Body of pancreas (tissue), 4 donors: ENCODE data around the gene MICB. TPM values are rescaled to one million over a fixed set of nuclear protein-coding genes. Genes with fewer than 3 reads are reported as not detected.

ENCODE experiments used
- ATAC-seq: fragments of 150-250 bp; one replicate; pipeline ENCODE4 v1.9.1; 2016
- DNase-seq, 4 donors: peaks; one replicate each; pipeline ENCODE4 v3.0.0-alpha.2; 2019
- H3K27ac ChIP-seq, 4 donors: fragments of 200-600 bp; sonication (generic); 1 replicate in 3 of 4; 2 replicates in 1 of 4; pipeline versions ENCODE4 v1.5.1 to v1.6.1; 2016 to 2019; ENCODE audit warnings: mild to moderate bottlenecking in 1 of 4, mixed read lengths in 1 of 4, moderate library complexity in 1 of 4
- H3K27me3 ChIP-seq, 2 donors: fragments of 200-600 bp; sonication (generic); one replicate each; pipeline ENCODE4 v1.6.0; 2016; ENCODE audit warnings: mild to moderate bottlenecking in 1 of 2
- H3K36me3 ChIP-seq, 2 donors: fragments of 200-600 bp; sonication (generic); replicated peaks in 1 of 2; 2 replicates each; pipeline ENCODE4 v1.5.1; 2016; ENCODE audit warnings: low read depth in 2 of 2; ENCODE audit not compliant: insufficient read depth in 1 of 2
- H3K4me1 ChIP-seq: fragments of 200-600 bp; sonication (generic); one replicate; pipeline ENCODE4 v1.6.0; 2016
- H3K4me3 ChIP-seq, 2 donors: fragments of 200-600 bp; sonication (generic); 1 replicate in 1 of 2; 2 replicates in 1 of 2; pipeline ENCODE4 v1.5.1; 2016 to 2019
- H3K9me3 ChIP-seq, 3 donors: fragments of 200-600 bp; sonication (generic); 1 replicate in 2 of 3; 2 replicates in 1 of 3; pipeline ENCODE4 v1.5.1; 2016
- POLR2A ChIP-seq, 3 donors: fragments of 450-650 bp; IDR thresholded peaks; one replicate each; pipeline ENCODE4 v1.6.1; 2016; ENCODE audit warnings: antibody characterized with exemption in 3 of 3, mild to moderate bottlenecking in 2 of 3
- WGBS, 2 donors: methylation state at CpG; one replicate each; pipeline ENCODE4 v1.1.5; 2017; 5-methylcytosine and 5-hydroxymethylcytosine counted together
- intact Hi-C: fragments of 100-400 bp; cut with DNase I; formaldehyde crosslinking; loops from one replicate; pipeline ENCODE4 v1.15.1; 2023
- total RNA-seq, 2 donors: library from RNA; depleted of rRNA; stranded (reverse); fragments of >200 nt; gene quantifications; one replicate each; pipeline ENCODE4 v1.1.0, GENCODE V29; 2016
- TF ChIP-seq, protein P1 (sequence below), 7 experiments: fragments of 450-650 bp in 4 of 7; fragments of 200-600 bp in 3 of 7; sonication (generic) in 3 of 7; IDR thresholded peaks; one replicate each; pipeline ENCODE4 v1.5.1; 2016 to 2019; ENCODE audit warnings: antibody characterized with exemption in 7 of 7

The MICB gene
- total RNA-seq, 2 donors from 2014 or later, result 0.78 TPM; not detected in 1

GRCh38 chr6:31529329-31530150, 31.6 kb downstream of the MICB start:
- Histone ChIP-seq H3K4me1 (peaks cover 11% of the 10 kb centered on the region), H3K27me3 (no peaks in the 10 kb centered on the region), H3K27ac (peak overlapping the region in 3 of 4 donors; percentile 31 to 43 (median 34)), H3K4me3 (no peak overlapping the region), H3K36me3 (peaks cover 19 to 26% of the 10 kb centered on the region in 2 donors), H3K9me3 (no peaks in the 10 kb centered on the region)
- WGBS, 2 donors, result 26 to 40% methylated on average over 7 to 12 of the region's 12 CpGs
- intact Hi-C loops, result no loop called here
- DNase-seq (no peak), ATAC-seq (peak; percentile 41)
- TF ChIP-seq POLR2A (IDR thresholded peaks at IDR 0.05), result no peak
- TF ChIP-seq, protein P1, sequence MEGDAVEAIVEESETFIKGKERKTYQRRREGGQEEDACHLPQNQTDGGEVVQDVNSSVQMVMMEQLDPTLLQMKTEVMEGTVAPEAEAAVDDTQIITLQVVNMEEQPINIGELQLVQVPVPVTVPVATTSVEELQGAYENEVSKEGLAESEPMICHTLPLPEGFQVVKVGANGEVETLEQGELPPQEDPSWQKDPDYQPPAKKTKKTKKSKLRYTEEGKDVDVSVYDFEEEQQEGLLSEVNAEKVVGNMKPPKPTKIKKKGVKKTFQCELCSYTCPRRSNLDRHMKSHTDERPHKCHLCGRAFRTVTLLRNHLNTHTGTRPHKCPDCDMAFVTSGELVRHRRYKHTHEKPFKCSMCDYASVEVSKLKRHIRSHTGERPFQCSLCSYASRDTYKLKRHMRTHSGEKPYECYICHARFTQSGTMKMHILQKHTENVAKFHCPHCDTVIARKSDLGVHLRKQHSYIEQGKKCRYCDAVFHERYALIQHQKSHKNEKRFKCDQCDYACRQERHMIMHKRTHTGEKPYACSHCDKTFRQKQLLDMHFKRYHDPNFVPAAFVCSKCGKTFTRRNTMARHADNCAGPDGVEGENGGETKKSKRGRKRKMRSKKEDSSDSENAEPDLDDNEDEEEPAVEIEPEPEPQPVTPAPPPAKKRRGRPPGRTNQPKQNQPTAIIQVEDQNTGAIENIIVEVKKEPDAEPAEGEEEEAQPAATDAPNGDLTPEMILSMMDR (IDR thresholded peaks at IDR 0.05), result no peak

DNA sequence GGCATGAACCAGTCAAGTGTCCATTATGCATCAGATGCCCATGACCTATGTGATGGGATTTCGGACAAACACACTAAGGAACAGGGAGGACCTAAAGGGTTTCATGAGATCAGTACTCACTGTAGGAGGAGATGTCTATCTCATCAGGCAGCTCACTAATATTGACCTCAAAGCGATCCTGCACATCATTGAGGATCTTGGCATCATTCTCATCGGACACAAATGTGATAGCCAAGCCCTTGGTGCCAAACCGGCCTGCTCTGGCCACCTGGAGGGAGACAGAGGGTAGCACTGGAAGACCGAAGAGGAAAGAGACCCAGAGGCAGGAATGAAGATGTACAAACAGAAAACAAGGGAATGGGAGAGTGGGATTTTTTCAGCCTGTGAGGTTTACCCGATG, 32.7 kb downstream of the MICB start:
- peaks cover 11% of the 10 kb centered on the region for H3K4me1 ChIP-seq
- no peak overlapping the region for H3K4me3 ChIP-seq
- H3K27ac ChIP-seq, result no peak overlapping the region
- H3K27me3 ChIP-seq, result no peaks in the 10 kb centered on the region
- no peak for TF ChIP-seq POLR2A (IDR thresholded peaks at IDR 0.05)
- TF ChIP-seq, protein P1 (IDR thresholded peaks at IDR 0.05), result no peak
- peaks cover 30 to 37% of the 10 kb centered on the region in 2 donors for H3K36me3 ChIP-seq
- ATAC-seq (no peak), DNase-seq (no peak)
- 60 to 67% methylated on average over 5 to 6 of the region's 6 CpGs for WGBS, 2 donors
- H3K9me3 ChIP-seq, result no peaks in the 10 kb centered on the region
- intact Hi-C loops, result no loop called here

DNA sequence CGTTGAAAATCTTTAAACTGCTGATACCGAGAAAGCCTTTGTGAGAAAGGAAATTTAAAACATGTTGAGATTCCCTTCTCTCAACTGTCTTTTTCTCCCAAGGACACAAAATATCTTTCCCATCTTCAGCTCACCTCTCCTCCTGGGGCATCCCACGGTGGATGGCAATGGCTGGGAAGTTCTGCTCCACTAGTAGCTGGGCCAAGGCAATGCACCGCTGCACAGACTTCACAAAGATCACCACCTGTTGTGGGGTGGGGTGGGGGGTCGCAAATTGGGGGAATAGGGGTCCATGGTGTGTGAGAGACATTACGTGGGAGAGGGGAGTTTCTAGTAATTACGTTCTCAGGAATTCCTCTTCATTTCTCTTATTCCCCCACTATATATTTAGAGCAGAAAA, 33.2 kb downstream of the MICB start:
- H3K36me3 ChIP-seq, result peaks cover 35 to 42% of the 10 kb centered on the region in 2 donors
- no peaks in the 10 kb centered on the region for H3K9me3 ChIP-seq
- DNase-seq (no peak), ATAC-seq (no peak)
- no peaks in the 10 kb centered on the region for H3K27me3 ChIP-seq
- no peak overlapping the region for H3K27ac ChIP-seq
- no peak for TF ChIP-seq POLR2A (IDR thresholded peaks at IDR 0.05)
- TF ChIP-seq, protein P1 (IDR thresholded peaks at IDR 0.05), result no peak
- intact Hi-C loops, result no loop called here
- 84 to 85% methylated on average over 7 of the region's 7 CpGs for WGBS, 2 donors
- H3K4me3 ChIP-seq, result no peak overlapping the region
- H3K4me1 ChIP-seq, result peaks cover 11% of the 10 kb centered on the region

GRCh38 chr6:31531771-31532643, 34.1 kb downstream of the MICB start:
- Histone ChIP-seq H3K9me3 (no peaks in the 10 kb centered on the region), H3K27me3 (no peaks in the 10 kb centered on the region), H3K4me3 (no peak overlapping the region), H3K4me1 (peaks cover 11% of the 10 kb centered on the region), H3K27ac (no peak overlapping the region), H3K36me3 (peaks cover 38 to 50% of the 10 kb centered on the region in 2 donors)
- 72 to 79% methylated on average over 9 of the region's 9 CpGs for WGBS, 2 donors
- DNase-seq (no peak), ATAC-seq (no peak)
- intact Hi-C loops, result no loop called here
- TF ChIP-seq, protein P1 (IDR thresholded peaks at IDR 0.05), result no peak
- TF ChIP-seq POLR2A (IDR thresholded peaks at IDR 0.05), result peak in 1 of 3 donors; percentile 6
